GM23248 (cell line): Measurements from ENCODE around the gene PTAR1. TPM values are rescaled to one million over a fixed set of nuclear protein-coding genes. Genes with fewer than 3 reads are reported as not detected.

ENCODE experiments used
- DNase-seq: peaks from one replicate; pipeline ENCODE4 v3.0.0-alpha.2; 2015
- H2AFZ ChIP-seq: fragments of 200-600 bp; sonication (generic); 2 replicates; pipeline ENCODE4 v1.6.1; 2016; ENCODE audit warnings: antibody characterized with exemption
- H3F3A ChIP-seq: fragments of 200-600 bp; sonication (generic); 2 replicates; pipeline ENCODE4 v1.6.1; 2016; ENCODE audit warnings: mild to moderate bottlenecking, antibody characterized with exemption, mixed run types; ENCODE audit not compliant: insufficient read depth
- H3K27ac ChIP-seq: fragments of 200-600 bp; sonication (generic); 2 replicates; pipeline ENCODE4 v1.5.1; 2016; ENCODE audit warnings: mild to moderate bottlenecking
- H3K27me3 ChIP-seq: fragments of 200-600 bp; sonication (generic); replicated peaks from 2 replicates; pipeline ENCODE4 v1.6.1; 2016; ENCODE audit warnings: mild to moderate bottlenecking; ENCODE audit not compliant: insufficient read depth
- H3K36me3 ChIP-seq: fragments of 200-600 bp; sonication (generic); 2 replicates; pipeline ENCODE4 v1.6.1; 2016; ENCODE audit warnings: low read depth, mild to moderate bottlenecking
- H3K4me1 ChIP-seq: fragments of 200-600 bp; sonication (generic); 2 replicates; pipeline ENCODE4 v1.6.1; 2016; ENCODE audit warnings: mild to moderate bottlenecking; ENCODE audit not compliant: insufficient read depth
- H3K4me2 ChIP-seq: fragments of 200-600 bp; sonication (generic); one replicate; pipeline ENCODE4 v1.6.1; 2016; ENCODE audit warnings: mild to moderate bottlenecking; ENCODE audit not compliant: unreplicated experiment
- H3K4me3 ChIP-seq: fragments of 200-600 bp; sonication (generic); 2 replicates; pipeline ENCODE4 v1.5.1; 2016; ENCODE audit warnings: mild to moderate bottlenecking
- H3K79me2 ChIP-seq: fragments of 200-600 bp; sonication (generic); 2 replicates; pipeline ENCODE4 v1.6.1; 2016; ENCODE audit warnings: mild to moderate bottlenecking; ENCODE audit not compliant: insufficient read depth
- H3K9ac ChIP-seq: fragments of 200-600 bp; sonication (generic); 2 replicates; pipeline ENCODE4 v1.6.1; 2016; ENCODE audit warnings: mild to moderate bottlenecking
- H3K9me2 ChIP-seq: fragments of 200-600 bp; sonication (generic); 2 replicates; pipeline ENCODE4 v1.6.1; 2016; ENCODE audit warnings: mixed run types, mild to moderate bottlenecking, moderate library complexity; ENCODE audit not compliant: insufficient read depth
- H3K9me3 ChIP-seq: fragments of 200-600 bp; sonication (generic); one replicate; pipeline ENCODE4 v1.6.1; 2017; ENCODE audit warnings: low read depth
- H4K20me1 ChIP-seq: fragments of 200-600 bp; sonication (generic); 2 replicates; pipeline ENCODE4 v1.6.0; 2016; ENCODE audit not compliant: insufficient read depth
- EZH2 ChIP-seq: fragments of 200-600 bp; sonication (generic); IDR thresholded peaks from 2 replicates; pipeline ENCODE4 v1.6.1; 2018; ENCODE audit warnings: antibody characterized with exemption, mild to moderate bottlenecking; ENCODE audit not compliant: insufficient read depth, poor library complexity, severe bottlenecking
- EZH2phosphoT487 ChIP-seq: fragments of 200-600 bp; sonication (generic); IDR thresholded peaks from 2 replicates; pipeline ENCODE4 v1.6.1; 2018; ENCODE audit warnings: antibody characterized with exemption, moderate library complexity, mild to moderate bottlenecking, low read depth; ENCODE audit not compliant: insufficient read depth
- WGBS, 2 experiments: methylation state at CpG; one replicate each; pipeline ENCODE4 v1.1.6; 2015 to 2017; ENCODE audit warnings: low lambda C conversion rate in 2 of 2, low coverage in 1 of 2; ENCODE audit errors: missing lambda C conversion rate in 2 of 2; 5-methylcytosine and 5-hydroxymethylcytosine counted together
- in situ Hi-C: fragments of 300-500 bp; cut with MboI; formaldehyde crosslinking; loops from 2 replicates; pipeline ENCODE4 v1.15.0; 2020
- polyA plus RNA-seq: library from polyadenylated mRNA; unstranded; fragments of >200 nt; fragmentation: Nextera tagmentation; extraction: Ambion mirVana; gene quantifications from 2 replicates; pipeline ENCODE4 v1.2.1, GENCODE V29; 2016
- total RNA-seq: library from RNA; depleted of rRNA; stranded (reverse); fragments of >200 nt; shearing (Covaris generic); gene quantifications from 2 replicates; pipeline ENCODE4 v1.2.3, GENCODE V29; 2014

The PTAR1 gene
- total and polyA plus RNA-seq, 2 experiments from 2014 or later, result 10.8 to 57.9 TPM

- 14 to 16% methylated on average over 6 of the region's 6 CpGs for WGBS, 2 experiments
- peak overlapping the region; percentile 97 for H3K4me3 ChIP-seq
- H3F3A ChIP-seq, result peaks cover 12% of the 10 kb centered on the region; the same call in 1 of the 2 replicates
- H3K4me1 ChIP-seq, result peaks cover 27% of the 10 kb centered on the region
- peak overlapping the region; percentile 89 for H3K9ac ChIP-seq
- no peaks in the 10 kb centered on the region for H3K9me3 ChIP-seq
- H3K27me3 ChIP-seq, result no peaks in the 10 kb centered on the region
- H3K79me2 ChIP-seq, result peaks cover 62% of the 10 kb centered on the region
- TF ChIP-seq EZH2, result no peak
- no peak for TF ChIP-seq EZH2phosphoT487
- peak; percentile 46 for DNase-seq
- H3K36me3 ChIP-seq, result 0 out of 2 replicates have a peak, but pooled peaks cover 3% of the 10 kb centered on the region
- no peak overlapping the region for H2AFZ ChIP-seq
- in situ Hi-C loops, result no loop called here
- H4K20me1 ChIP-seq, result no peaks in the 10 kb centered on the region
- H3K27ac ChIP-seq, result peak overlapping the region; percentile 22; the same call in 1 of the 2 replicates
- H3K4me2 ChIP-seq, result peak overlapping the region; percentile 97
- no peaks in the 10 kb centered on the region for H3K9me2 ChIP-seq
Observed at GRCh38 chr9:69757996-69758675, 1.7 kb downstream of the PTAR1 start.

- H3K9me2 ChIP-seq, result no peaks in the 10 kb centered on the region
- H3K4me3 ChIP-seq, result no peak overlapping the region
- H3F3A ChIP-seq, result peaks cover 5% of the 10 kb centered on the region; the same call in 1 of the 2 replicates
- H3K79me2 ChIP-seq, result peaks cover 92% of the 10 kb centered on the region
- no peak overlapping the region for H3K4me2 ChIP-seq
- H2AFZ ChIP-seq, result no peak overlapping the region
- in situ Hi-C loops, result no loop called here
- H3K27me3 ChIP-seq, result no peaks in the 10 kb centered on the region
- H3K9me3 ChIP-seq, result no peaks in the 10 kb centered on the region
- 0 out of 2 replicates have a peak, but pooled peaks cover 5% of the 10 kb centered on the region for H3K36me3 ChIP-seq
- H3K27ac ChIP-seq, result no peak overlapping the region
- WGBS, 2 experiments, result 76 to 79% methylated on average over 2 of the region's 2 CpGs
- H3K9ac ChIP-seq, result no peak overlapping the region
- 0 out of 2 replicates have a peak, but pooled peaks cover 3% of the 10 kb centered on the region for H4K20me1 ChIP-seq
- no peak for DNase-seq
- H3K4me1 ChIP-seq, result peaks cover 21% of the 10 kb centered on the region
- no peak for TF ChIP-seq EZH2phosphoT487
- no peak for TF ChIP-seq EZH2
Observed at GRCh38 chr9:69755205-69755604, 4.6 kb downstream of the PTAR1 start.

- H2AFZ ChIP-seq, result no peak overlapping the region
- 0 out of 2 replicates have a peak, but pooled peaks cover 5% of the 10 kb centered on the region for H3K36me3 ChIP-seq
- no peaks in the 10 kb centered on the region for H3K9me3 ChIP-seq
- peaks cover under 1% of the 10 kb centered on the region; the same call in 1 of the 2 replicates for H3F3A ChIP-seq
- peaks cover 23% of the 10 kb centered on the region for H3K4me1 ChIP-seq
- 0 out of 2 replicates have a peak, but pooled peaks cover 3% of the 10 kb centered on the region for H4K20me1 ChIP-seq
- H3K27me3 ChIP-seq, result no peaks in the 10 kb centered on the region
- TF ChIP-seq EZH2phosphoT487, result no peak
- TF ChIP-seq EZH2, result no peak
- WGBS, 2 experiments, result 90 to 91% methylated on average over 3 of the region's 3 CpGs
- H3K4me3 ChIP-seq, result no peak overlapping the region
- peaks cover 95% of the 10 kb centered on the region for H3K79me2 ChIP-seq
- no peaks in the 10 kb centered on the region for H3K9me2 ChIP-seq
- no peak overlapping the region for H3K4me2 ChIP-seq
- in situ Hi-C loops, result no loop called here
- no peak for DNase-seq
- no peak overlapping the region for H3K27ac ChIP-seq
- no peak overlapping the region for H3K9ac ChIP-seq
Observed at GRCh38 chr9:69753830-69754229, 6.0 kb downstream of the PTAR1 start.

- in situ Hi-C loops, result no loop called here
- no peak for DNase-seq
- Histone ChIP-seq H3K9me3 (no peaks in the 10 kb centered on the region), H3K4me2 (no peak overlapping the region), H3F3A (0 out of 2 replicates have a peak, but pooled peaks cover 7% of the 10 kb centered on the region), H4K20me1 (0 out of 2 replicates have a peak, but pooled peaks cover 3% of the 10 kb centered on the region), H3K4me3 (no peak overlapping the region), H2AFZ (no peak overlapping the region), H3K79me2 (peaks cover 92% of the 10 kb centered on the region), H3K9me2 (no peaks in the 10 kb centered on the region), H3K36me3 (0 out of 2 replicates have a peak, but pooled peaks cover 5% of the 10 kb centered on the region), H3K27me3 (no peaks in the 10 kb centered on the region), H3K9ac (no peak overlapping the region), H3K27ac (no peak overlapping the region), H3K4me1 (peaks cover 26% of the 10 kb centered on the region)
- WGBS, 2 experiments, result 57% methylated on average over 2 of the region's 2 CpGs
- TF ChIP-seq EZH2, result no peak
- TF ChIP-seq EZH2phosphoT487, result no peak
Observed at GRCh38 chr9:69750085-69750484, 9.7 kb downstream of the PTAR1 start.
